Breast epithelium (tissue), 3 donors: ENCODE data around the gene TMEM145.

Source experiments
- CTCF ChIP-seq, 3 donors: fragments of 450-650 bp; IDR thresholded peaks; one replicate each; pipeline ENCODE4 v1.5.1; 2016 to 2017; ENCODE audit warnings: antibody characterized with exemption in 3 of 3, mild to moderate bottlenecking in 3 of 3, moderate library complexity in 3 of 3
- POLR2AphosphoS5 ChIP-seq, 3 donors: sonication (generic); formaldehyde crosslinking; IDR thresholded peaks; one replicate each; pipeline ENCODE4 v1.6.1; 2017; ENCODE audit warnings: antibody characterized with exemption in 3 of 3

- TF ChIP-seq CTCF (IDR thresholded peaks at IDR 0.05) (no peak), POLR2AphosphoS5 (IDR thresholded peaks at IDR 0.05) (no peak)
Observed at GRCh38 chr19:42293948-42294347, 19.2 kb upstream of the TMEM145 start.
